Brain microvascular endothelial cell (primary cell): ENCODE results near the gene CYSTM1.

Source experiments
- DNase-seq: peaks from one replicate; pipeline ENCODE4 v3.0.0-alpha.2; 2020
- H3K27ac ChIP-seq: fragments of 250-450 bp; sonication (Bioruptor Pico); 2 replicates; pipeline ENCODE4 v1.5.1; 2020; ENCODE audit warnings: mild to moderate bottlenecking, moderate library complexity
- H3K27me3 ChIP-seq: fragments of 250-450 bp; sonication (Bioruptor Pico); replicated peaks from 2 replicates; pipeline ENCODE4 v1.5.1; 2020; ENCODE audit warnings: mild to moderate bottlenecking
- H3K36me3 ChIP-seq: fragments of 250-450 bp; sonication (Bioruptor Pico); replicated peaks from 2 replicates; pipeline ENCODE4 v1.5.1; 2020; ENCODE audit warnings: mild to moderate bottlenecking
- H3K4me3 ChIP-seq: 2 replicates; pipeline ENCODE4 v1.5.1; 2011; ENCODE audit warnings: low read depth, mild to moderate bottlenecking, control low read depth, low read length, moderate library complexity
- CTCF ChIP-seq: IDR thresholded peaks from 2 replicates; pipeline ENCODE4 v1.5.1; 2011; ENCODE audit warnings: low read depth, mild to moderate bottlenecking, moderate library complexity, low read length, control low read depth, inconsistent platforms; ENCODE audit errors: missing control alignments
- in situ Hi-C: cut with HindIII; loops from 2 replicates; pipeline ENCODE4 v1.10.0; 2017; ENCODE audit warnings: low sequenced_read_pairs, low pct_ligation_motif_present

CYSTM1 gene

GRCh38 chr5:140221697-140222223 is 46.8 kb downstream of the CYSTM1 start:
- no peak for TF ChIP-seq CTCF
- Histone ChIP-seq H3K36me3 (no peaks in the 10 kb centered on the region), H3K4me3 (no peak overlapping the region), H3K27ac (peak overlapping the region; percentile 70), H3K27me3 (no peaks in the 10 kb centered on the region)
- DNase-seq = peak; percentile 73
- in situ Hi-C loops = no loop called here

GRCh38 chr5:140222416-140222815 is 47.4 kb downstream of the CYSTM1 start:
- no peaks in the 10 kb centered on the region for H3K27me3 ChIP-seq
- H3K36me3 ChIP-seq = no peaks in the 10 kb centered on the region
- no peak overlapping the region for H3K27ac ChIP-seq
- no peak for DNase-seq
- in situ Hi-C loops = no loop called here
- no peak for TF ChIP-seq CTCF
- no peak overlapping the region for H3K4me3 ChIP-seq

- DNase-seq = no peak
- H3K27ac ChIP-seq = no peak overlapping the region
- TF ChIP-seq CTCF = no peak
- in situ Hi-C loops = no loop called here
- H3K36me3 ChIP-seq = no peaks in the 10 kb centered on the region
- H3K27me3 ChIP-seq = no peaks in the 10 kb centered on the region
- no peak overlapping the region for H3K4me3 ChIP-seq
Observed at GRCh38 chr5:140223567-140223966, 48.6 kb downstream of the CYSTM1 start.

GRCh38 chr5:140224658-140225057 is 49.7 kb downstream of the CYSTM1 start:
- no peak overlapping the region for H3K4me3 ChIP-seq
- in situ Hi-C loops = no loop called here
- no peaks in the 10 kb centered on the region for H3K36me3 ChIP-seq
- H3K27ac ChIP-seq = no peak overlapping the region
- no peaks in the 10 kb centered on the region for H3K27me3 ChIP-seq
- no peak for DNase-seq
- no peak for TF ChIP-seq CTCF

GRCh38 chr5:140225396-140225795 is 50.4 kb downstream of the CYSTM1 start:
- DNase-seq = no peak
- no peak overlapping the region for H3K4me3 ChIP-seq
- no peak overlapping the region for H3K27ac ChIP-seq
- no peak for TF ChIP-seq CTCF
- in situ Hi-C loops = no loop called here
- H3K36me3 ChIP-seq = no peaks in the 10 kb centered on the region
- no peaks in the 10 kb centered on the region for H3K27me3 ChIP-seq

GRCh38 chr5:140227046-140227445 is 52.1 kb downstream of the CYSTM1 start:
- Histone ChIP-seq H3K27me3 (no peaks in the 10 kb centered on the region), H3K27ac (no peak overlapping the region), H3K4me3 (no peak overlapping the region), H3K36me3 (no peaks in the 10 kb centered on the region)
- no peak for TF ChIP-seq CTCF
- in situ Hi-C loops = no loop called here
- DNase-seq = no peak
